ENCODE results near the gene PHC3.

The PHC3 gene

DNA sequence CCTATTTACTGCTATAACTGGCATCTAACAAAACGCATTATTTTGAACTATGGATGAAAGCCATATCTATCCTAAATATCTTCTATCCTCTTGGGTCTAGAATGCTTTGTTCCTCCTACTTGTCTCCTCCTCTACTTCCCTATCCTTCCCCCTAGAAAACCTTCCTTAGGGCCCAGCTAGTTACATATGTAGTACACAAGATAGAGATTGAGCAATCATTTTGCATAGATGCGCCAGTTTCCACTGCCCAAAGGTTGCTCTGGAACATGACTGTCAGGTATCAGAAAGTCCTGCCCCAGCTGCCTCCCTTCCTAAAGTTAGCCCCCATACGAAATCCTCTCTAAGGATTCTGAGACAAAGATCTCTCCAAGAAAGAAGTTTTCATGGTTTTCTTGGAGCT is 88.6 kb downstream of the PHC3 start:
- TF ChIP-seq, protein P1, sequence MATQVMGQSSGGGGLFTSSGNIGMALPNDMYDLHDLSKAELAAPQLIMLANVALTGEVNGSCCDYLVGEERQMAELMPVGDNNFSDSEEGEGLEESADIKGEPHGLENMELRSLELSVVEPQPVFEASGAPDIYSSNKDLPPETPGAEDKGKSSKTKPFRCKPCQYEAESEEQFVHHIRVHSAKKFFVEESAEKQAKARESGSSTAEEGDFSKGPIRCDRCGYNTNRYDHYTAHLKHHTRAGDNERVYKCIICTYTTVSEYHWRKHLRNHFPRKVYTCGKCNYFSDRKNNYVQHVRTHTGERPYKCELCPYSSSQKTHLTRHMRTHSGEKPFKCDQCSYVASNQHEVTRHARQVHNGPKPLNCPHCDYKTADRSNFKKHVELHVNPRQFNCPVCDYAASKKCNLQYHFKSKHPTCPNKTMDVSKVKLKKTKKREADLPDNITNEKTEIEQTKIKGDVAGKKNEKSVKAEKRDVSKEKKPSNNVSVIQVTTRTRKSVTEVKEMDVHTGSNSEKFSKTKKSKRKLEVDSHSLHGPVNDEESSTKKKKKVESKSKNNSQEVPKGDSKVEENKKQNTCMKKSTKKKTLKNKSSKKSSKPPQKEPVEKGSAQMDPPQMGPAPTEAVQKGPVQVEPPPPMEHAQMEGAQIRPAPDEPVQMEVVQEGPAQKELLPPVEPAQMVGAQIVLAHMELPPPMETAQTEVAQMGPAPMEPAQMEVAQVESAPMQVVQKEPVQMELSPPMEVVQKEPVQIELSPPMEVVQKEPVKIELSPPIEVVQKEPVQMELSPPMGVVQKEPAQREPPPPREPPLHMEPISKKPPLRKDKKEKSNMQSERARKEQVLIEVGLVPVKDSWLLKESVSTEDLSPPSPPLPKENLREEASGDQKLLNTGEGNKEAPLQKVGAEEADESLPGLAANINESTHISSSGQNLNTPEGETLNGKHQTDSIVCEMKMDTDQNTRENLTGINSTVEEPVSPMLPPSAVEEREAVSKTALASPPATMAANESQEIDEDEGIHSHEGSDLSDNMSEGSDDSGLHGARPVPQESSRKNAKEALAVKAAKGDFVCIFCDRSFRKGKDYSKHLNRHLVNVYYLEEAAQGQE (IDR thresholded peaks at IDR 0.05; ENCODE audit: insufficient replicate concordance, low read depth), result no peak
- TF ChIP-seq SPI1 (IDR thresholded peaks at IDR 0.05; ENCODE audit: borderline replicate concordance, low read depth) (no peak), GABPA (IDR thresholded peaks at IDR 0.05; ENCODE audit: low read depth) (no peak), POLR2AphosphoS5 (IDR thresholded peaks at IDR 0.05; ENCODE audit: low read depth) (no peak)
- TF ChIP-seq, protein P2, sequence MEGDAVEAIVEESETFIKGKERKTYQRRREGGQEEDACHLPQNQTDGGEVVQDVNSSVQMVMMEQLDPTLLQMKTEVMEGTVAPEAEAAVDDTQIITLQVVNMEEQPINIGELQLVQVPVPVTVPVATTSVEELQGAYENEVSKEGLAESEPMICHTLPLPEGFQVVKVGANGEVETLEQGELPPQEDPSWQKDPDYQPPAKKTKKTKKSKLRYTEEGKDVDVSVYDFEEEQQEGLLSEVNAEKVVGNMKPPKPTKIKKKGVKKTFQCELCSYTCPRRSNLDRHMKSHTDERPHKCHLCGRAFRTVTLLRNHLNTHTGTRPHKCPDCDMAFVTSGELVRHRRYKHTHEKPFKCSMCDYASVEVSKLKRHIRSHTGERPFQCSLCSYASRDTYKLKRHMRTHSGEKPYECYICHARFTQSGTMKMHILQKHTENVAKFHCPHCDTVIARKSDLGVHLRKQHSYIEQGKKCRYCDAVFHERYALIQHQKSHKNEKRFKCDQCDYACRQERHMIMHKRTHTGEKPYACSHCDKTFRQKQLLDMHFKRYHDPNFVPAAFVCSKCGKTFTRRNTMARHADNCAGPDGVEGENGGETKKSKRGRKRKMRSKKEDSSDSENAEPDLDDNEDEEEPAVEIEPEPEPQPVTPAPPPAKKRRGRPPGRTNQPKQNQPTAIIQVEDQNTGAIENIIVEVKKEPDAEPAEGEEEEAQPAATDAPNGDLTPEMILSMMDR (IDR thresholded peaks at IDR 0.05; ENCODE audit: insufficient read depth, low read length), result no peak
- DNase-seq (ENCODE audit: low read depth in 1 of 2, low spot score in 1 of 2), result peak; percentile 45 to 54
- Histone ChIP-seq H3K4me3 (replicated peaks; ENCODE audit: insufficient read depth, low read length) (no peak overlapping the region), H3K27ac (replicated peaks) (no peak overlapping the region), H3K27me3 (ENCODE audit: insufficient read depth, poor library complexity, severe bottlenecking) (no peaks in the 10 kb centered on the region)

DNA sequence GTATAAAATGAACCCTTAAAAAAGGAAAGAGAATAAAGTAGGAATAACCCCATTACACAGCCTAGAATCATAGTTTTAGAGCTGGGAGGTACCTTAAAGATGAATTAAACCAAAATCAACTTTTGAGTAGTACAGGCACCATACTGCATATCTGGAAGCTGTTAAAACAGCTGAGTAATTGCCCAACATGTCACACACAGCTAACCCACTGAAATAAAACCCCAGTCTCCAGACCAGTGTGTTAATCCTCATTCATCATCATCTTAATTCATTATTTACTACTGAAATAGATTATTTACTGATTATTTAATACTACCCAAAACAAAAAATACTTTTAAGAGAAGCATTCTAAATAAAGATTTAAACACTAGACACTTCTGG is 90.9 kb downstream of the PHC3 start:
- peak in 1 of 2 experiments; percentile 20 for DNase-seq (ENCODE audit: low read depth in 1 of 2, low spot score in 1 of 2)
- Histone ChIP-seq H3K4me3 (replicated peaks; ENCODE audit: insufficient read depth, low read length) (no peak overlapping the region), H3K27ac (replicated peaks) (no peak overlapping the region; the same call in 1 of the 2 replicates), H3K27me3 (ENCODE audit: insufficient read depth, poor library complexity, severe bottlenecking) (no peaks in the 10 kb centered on the region)
- TF ChIP-seq POLR2AphosphoS5 (IDR thresholded peaks at IDR 0.05; ENCODE audit: low read depth), result 0 out of 2 replicates have a peak, but pooled peaks have one; percentile 18
- TF ChIP-seq, protein P1 (IDR thresholded peaks at IDR 0.05; ENCODE audit: insufficient replicate concordance, low read depth), result no peak

DNA sequence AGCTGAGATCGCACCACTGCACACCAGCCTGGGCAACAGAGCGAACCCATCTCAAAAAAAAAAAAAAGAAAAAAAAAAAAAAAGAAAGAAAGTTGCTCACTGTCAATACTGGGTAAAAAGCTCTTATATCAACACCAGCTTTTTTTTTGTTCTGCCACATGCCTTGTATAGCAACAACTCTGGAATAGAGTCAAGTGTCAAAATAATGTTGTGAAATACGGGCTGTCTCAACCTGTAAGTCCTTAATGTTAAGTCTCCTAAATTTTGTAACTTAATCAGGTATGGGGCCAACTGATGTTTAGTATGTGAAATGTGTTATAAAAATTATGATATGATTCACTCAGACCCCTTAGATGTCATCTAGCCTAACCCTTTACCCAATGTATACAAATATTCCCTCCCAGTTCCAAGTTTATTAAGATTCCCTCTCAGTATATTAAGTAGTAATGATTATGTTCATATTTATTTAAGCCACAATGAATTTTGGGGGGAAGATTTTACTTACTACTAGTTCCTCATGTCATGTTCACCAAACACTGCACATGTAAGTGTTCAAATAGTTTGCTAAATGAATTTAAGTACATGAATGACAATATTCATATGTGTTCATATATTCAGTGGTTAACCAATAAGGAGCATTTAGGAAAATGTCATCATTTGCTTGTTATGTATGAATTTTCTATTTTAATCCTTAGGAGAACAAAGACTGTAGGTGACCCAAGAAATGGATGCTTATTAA is 91.5 kb downstream of the PHC3 start:
- TF ChIP-seq GABPA (IDR thresholded peaks at IDR 0.05; ENCODE audit: low read depth), result no peak
- no peak for TF ChIP-seq POLR2AphosphoS5 (IDR thresholded peaks at IDR 0.05; ENCODE audit: low read depth)
- TF ChIP-seq SPI1 (IDR thresholded peaks at IDR 0.05; ENCODE audit: borderline replicate concordance, low read depth), result no peak
- TF ChIP-seq, protein P1 (IDR thresholded peaks at IDR 0.05; ENCODE audit: insufficient replicate concordance, low read depth), result no peak
- TF ChIP-seq, protein P2 (IDR thresholded peaks at IDR 0.05; ENCODE audit: insufficient read depth, low read length), result no peak

More for the DNA sequence above, 91.5 kb downstream of the PHC3 start:
- H3K27ac ChIP-seq (replicated peaks), result no peak overlapping the region
- DNase-seq (ENCODE audit: low read depth in 1 of 2, low spot score in 1 of 2), result peak; percentile 27 to 55
- no peaks in the 10 kb centered on the region for H3K27me3 ChIP-seq (ENCODE audit: insufficient read depth, poor library complexity, severe bottlenecking)
- no peak overlapping the region for H3K4me3 ChIP-seq (replicated peaks; ENCODE audit: insufficient read depth, low read length)

Data from HL-60 (cell line).